Placental epithelial cell (primary cell): ENCODE data around the gene FAM110A. TPM values are rescaled to one million over a fixed set of nuclear protein-coding genes. Genes with fewer than 3 reads are reported as not detected.

ENCODE experiments used
- total RNA-seq: library from RNA; depleted of rRNA; stranded (reverse); fragments of >200 nt; gene quantifications from 2 replicates; pipeline ENCODE4 v1.2.3, GENCODE V29; 2012

The FAM110A gene
- total RNA-seq: 9.4 and 14.9 TPM in 2 replicates

DNA sequence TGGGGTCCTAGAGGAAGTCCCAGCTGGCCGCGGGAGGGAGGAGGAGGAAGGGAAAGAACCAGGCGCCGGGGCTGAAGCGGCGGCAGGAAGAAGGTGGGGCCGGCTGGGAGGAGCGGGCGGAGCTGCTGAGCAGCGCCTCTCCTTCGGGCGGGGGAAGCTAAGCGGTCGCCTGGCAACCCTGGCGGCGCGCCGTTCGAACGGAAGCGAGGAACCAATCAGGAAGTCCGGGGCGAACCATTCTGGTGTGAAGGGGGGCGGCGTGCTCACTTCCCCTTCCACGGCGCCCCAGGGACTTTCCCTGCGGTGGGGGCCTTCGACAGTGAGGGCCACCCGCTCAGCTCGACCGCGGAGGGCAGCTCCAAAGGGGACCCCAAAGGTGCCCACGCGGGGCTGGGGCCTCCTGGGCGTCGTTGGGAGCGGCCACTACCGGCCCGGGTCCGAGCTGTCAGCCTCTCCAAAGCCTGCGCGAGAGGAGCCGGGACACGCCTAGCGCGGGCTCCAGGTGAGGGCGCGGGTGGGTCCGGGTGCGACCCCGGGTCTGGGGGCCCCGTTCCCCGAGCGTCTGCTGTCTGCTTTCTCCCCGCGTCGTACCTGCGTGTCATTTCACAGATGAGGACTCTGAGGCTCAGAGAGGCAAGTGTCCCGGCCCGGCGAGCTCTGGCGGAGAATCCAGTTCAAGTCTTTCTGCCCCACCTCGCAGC lies at the start of gene FAM110A:
TSS of gene FAM110A (plus strand) at position 266 of the 701 bp plus-strand sequence. CDS start 11,090 bp downstream, outside the sequence.

Other genes with a start within 250 kb of the FAM110A start
- not detected in 2 replicates for gene TCF15, start 223.4 kb upstream of the FAM110A start, total RNA-seq
- gene SRXN1, start 180.5 kb upstream of the FAM110A start, total RNA-seq: 13.7 and 31.0 TPM in 2 replicates
- not detected in 2 replicates for gene SCRT2, start 157.9 kb upstream of the FAM110A start, total RNA-seq
- 0.11 and 1.2 TPM in 2 replicates for gene SLC52A3, start 65.2 kb upstream of the FAM110A start, total RNA-seq
- gene ANGPT4, start 82.6 kb downstream of the FAM110A start, total RNA-seq: under 0.01 TPM in 1 of 2 replicates, not detected in the other
- gene RSPO4, start 168.6 kb downstream of the FAM110A start, total RNA-seq: not detected in 2 replicates